GM18907 (cell line): ENCODE data around the gene CYLD.

Experiments used
- ATAC-seq: cut with Tn5 transposase; IDR thresholded peaks from one replicate; pipeline ENCODE4 v1.9.1; 2021; ENCODE audit warnings: mild to moderate bottlenecking, moderate library complexity; ENCODE audit not compliant: unreplicated experiment

CYLD gene

GRCh38 chr16:50776037-50776436, 34.2 kb downstream of the CYLD start:
- no peak for ATAC-seq

DNA sequence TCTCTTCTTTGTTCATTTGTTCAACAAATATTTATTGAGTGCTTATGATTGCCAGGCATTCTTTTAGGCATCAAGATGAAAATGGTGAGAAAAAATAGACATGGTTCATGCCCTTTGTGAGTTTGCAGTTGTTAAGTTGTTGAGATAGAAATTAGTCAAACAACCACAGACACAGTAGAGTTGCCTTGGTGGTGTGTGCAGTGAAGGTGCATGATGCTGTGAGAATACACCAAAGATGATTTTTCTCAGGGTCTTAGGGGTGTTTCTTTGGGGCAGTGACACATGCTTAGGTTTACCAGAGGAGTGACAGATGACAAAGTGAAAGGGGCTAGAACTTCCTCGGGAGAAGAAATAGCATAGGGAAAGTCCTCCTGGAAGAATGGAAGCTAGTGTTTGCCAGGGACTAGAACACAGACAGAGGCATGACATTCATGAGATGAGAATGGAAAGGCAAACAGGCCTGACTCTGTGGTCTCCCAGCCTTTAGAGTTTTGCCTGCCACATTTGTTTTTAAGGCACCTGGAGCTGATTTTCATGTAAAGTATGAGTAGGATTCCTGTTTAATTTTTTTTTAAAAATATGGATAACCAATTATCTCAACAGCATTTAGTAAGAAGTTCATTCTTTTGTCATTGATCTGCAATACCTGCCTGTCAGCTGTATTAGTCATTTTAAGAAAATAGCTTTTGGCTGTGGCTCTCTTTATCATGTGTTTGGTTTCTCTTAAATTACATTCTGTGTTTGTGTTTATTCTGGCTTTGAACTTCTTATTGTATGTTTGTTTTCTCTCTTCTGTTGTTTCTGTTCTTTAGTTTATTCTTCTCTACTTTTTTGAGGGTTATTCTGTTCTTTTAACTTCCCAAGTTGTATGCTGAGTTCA, 36.6 kb downstream of the CYLD start:
- ATAC-seq = no peak

DNA sequence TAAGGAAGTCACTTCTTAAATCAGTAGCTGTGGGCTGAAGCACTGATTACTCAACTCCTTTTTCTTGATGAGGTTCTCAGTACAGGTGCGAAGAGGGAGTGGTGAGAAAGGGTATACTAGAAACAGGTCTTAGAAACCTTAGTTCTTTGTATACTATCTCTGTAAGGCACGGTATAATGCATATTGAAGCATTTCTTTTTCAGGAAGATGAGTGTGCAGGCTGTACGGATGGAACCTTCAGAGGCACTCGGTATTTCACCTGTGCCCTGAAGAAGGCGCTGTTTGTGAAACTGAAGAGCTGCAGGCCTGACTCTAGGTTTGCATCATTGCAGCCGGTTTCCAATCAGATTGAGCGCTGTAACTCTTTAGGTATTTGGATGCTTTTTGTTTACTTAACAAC, 39.2 kb downstream of the CYLD start:
- ATAC-seq = no peak

DNA sequence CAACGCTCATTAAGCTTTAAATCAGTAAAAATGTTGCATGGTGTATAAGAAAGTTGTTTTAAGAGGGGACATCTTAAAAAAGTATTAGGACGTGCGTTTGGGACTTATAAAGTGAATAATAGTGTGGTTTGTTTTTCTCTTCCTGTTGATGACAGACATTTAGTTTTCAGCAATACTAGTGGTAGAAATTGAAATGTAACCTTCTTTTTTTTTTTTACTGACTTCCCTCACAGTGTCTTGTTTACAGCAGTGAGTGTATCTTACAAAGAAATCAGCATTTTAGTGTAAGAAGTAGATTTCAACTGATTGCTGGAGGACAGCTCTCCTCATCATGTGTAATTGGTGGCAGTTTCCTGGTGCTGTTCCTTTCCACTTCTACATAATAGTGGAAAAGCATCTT, 39.6 kb downstream of the CYLD start:
- no peak for ATAC-seq

GRCh38 chr16:50789757-50790156, 47.9 kb downstream of the CYLD start:
- ATAC-seq = no peak

- ATAC-seq = no peak
These were observed 49.6 kb downstream of the CYLD start for GRCh38 chr16:50791522-50791921.

GRCh38 chr16:50796829-50797228, 54.9 kb downstream of the CYLD start:
- ATAC-seq = no peak

DNA sequence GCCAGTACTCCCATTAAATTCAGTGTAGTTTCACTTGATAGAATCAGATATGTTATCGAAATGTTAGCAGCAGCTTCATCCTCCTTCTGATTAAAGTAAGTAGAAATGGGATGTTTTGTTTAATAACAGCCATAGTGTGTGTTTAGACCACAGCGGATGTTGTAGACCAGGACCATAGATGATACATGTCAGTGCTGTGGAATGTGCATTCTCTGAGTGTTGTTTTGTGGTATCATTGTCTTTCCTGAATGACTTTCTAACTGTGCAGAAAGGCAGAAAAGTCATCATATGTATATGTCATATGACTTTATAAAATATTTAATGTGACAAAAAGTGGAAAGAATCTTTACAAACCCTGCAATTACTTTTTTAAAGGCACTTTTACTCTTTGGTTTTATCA, 55.6 kb downstream of the CYLD start:
- ATAC-seq = no peak

DNA sequence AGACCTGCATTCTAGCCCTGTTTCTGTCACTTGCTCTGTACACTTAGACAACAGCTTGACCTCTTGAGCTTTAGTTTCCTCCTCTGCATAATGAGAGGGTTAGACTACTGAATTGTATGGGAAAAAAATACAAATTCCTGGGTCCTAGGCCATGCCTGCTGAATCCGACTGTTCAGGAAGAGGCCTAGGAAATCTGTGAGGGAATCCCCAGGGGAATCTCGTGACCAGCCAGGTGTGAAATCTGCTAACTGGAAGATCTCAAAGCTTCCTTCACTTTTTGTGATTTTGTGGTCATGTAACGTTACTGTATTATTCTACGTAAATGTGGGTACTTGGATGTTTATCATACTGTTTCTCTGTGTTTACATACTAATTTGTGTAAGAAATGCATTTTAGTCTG, 58.2 kb downstream of the CYLD start:
- ATAC-seq = no peak

- ATAC-seq = no peak
These were observed 59.1 kb downstream of the CYLD start for GRCh38 chr16:50801036-50801435.

DNA sequence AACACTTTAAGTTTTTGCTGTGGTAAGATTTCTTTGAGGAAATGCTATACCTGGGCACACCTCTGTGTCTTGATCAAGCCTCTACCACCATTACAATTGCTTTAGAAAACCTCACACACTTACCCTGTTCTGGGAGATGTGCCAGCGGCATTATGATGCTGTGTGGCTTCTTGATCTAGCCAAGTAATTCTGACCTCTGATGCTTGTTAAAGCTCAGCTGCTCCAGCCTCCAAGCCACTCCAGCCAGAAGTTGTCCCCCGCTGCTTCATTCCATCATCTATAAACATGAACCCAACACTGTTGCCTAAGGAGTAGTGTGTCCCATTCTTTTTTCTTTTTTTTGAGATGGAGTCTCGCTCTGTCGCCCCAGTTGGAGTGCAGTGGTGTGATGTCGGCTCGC, 60.1 kb downstream of the CYLD start:
- no peak for ATAC-seq

GRCh38 chr16:50802961-50803360, 61.1 kb downstream of the CYLD start:
- ATAC-seq = no peak

- no peak for ATAC-seq
These were observed 62.5 kb downstream of the CYLD start for GRCh38 chr16:50804290-50804907.

DNA sequence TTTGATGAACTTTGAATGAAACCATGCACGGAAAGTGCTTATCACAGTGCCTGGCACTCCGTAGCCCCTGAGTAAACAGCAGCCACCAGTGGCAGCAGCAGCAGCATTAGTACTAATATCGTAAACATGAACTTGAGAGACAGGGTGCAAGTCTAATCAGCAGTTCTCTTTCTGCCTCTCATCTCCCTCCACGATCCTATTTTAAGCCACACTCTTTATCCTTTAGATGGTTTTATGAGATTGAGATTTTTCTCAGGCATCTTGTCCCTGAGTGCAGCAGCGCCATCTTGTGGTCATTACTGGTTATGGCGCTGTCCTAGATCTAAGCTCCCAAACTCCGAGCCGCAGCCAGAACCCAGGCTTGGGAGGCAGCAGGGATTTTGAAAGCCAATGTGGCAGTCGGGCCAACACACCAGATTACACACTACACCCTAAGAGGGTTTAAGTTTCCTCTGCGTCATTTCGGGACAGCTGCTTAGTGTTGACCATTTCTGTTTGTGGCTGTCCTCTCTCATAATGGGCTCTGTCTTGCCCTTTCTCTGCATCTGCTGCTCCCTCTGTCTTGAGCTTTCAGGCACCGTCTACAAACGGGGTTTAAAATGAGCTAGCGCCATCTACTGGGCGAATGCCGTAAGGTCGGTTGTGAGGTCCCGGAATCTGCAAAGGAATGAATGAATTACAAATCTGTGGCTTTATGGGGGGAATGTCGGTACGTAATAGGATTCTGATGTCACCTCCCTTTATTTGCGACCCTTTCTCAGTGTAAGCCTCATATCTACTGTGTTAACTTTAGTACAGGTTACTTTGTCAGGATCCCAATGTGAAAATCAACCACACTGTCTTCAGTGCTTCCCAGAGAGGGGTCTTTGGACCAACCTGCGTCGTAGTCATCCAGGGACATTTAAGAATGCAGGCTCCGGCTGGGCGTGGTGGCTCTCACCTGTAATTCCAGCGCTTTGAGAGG, 64.5 kb downstream of the CYLD start:
- peak; percentile 90 for ATAC-seq

DNA sequence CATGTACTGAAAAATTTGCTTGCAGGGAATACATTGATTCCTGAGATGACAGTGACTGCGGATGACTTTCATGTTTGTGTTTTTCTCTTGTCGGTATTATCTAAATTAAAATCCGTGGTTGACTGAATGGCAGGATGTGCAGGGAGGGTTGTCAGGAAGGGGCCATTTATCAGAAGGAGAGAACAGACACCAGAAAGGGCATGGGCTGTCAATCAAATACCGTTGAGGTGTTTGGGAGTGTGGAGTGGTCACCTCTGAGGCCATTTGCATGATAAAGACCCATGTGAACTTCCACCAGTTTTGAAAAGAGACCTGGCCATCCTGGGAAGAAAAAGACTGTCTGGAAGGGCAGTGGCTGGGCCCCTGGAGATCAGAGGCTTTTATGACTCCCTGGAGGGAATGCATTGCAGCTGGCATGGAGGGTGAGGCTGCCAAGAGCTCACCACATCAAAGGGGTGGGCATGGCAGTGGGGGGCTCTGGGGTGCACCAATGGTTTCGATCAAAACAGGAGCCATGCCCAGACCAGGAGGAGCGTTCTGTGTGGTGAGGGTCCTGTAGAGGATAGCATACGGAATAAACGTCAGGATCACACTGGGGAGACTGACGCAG, 67.1 kb downstream of the CYLD start:
- ATAC-seq = no peak

DNA sequence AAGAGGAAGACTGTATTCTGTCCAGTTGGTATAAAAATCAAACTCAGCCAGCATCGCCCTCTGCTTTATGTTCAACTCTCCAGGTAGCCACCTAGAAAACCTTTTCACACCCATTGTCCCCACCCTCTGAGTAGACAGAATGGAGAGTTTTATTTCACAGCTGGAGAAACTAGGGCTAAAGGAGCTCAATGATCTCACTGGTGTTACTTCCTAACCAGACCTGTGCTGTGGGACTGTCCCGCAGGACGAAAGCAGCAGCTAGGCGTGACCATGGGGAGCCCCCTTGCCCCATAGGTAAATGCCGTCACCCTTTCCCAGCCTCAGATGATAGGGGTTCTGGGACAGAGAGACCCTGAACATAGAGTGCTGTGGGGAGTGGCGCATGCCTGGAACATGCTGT, 67.7 kb downstream of the CYLD start:
- peak; percentile 47 for ATAC-seq

GRCh38 chr16:50810241-50810965, 68.5 kb downstream of the CYLD start:
- ATAC-seq = no peak

DNA sequence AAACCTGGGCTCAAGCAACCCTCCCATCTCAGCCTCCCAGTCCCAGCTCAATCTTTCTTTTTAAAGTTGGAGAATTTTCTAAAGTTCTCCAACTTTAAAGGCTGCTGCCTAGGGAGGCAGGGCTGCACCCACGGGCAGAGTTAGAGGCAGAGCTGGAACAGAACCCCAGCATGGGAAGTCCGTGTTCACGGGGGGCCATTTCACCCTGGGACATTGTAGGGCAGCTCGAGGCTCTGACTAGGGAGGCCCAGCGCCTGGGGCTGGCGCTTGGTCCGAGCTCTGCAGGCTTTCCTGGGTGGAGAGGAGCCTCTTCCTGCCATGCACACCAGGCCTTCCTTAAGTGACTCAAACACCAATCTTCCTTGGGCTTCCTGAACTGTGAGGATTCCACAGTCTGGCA, 70.2 kb downstream of the CYLD start:
- no peak for ATAC-seq

DNA sequence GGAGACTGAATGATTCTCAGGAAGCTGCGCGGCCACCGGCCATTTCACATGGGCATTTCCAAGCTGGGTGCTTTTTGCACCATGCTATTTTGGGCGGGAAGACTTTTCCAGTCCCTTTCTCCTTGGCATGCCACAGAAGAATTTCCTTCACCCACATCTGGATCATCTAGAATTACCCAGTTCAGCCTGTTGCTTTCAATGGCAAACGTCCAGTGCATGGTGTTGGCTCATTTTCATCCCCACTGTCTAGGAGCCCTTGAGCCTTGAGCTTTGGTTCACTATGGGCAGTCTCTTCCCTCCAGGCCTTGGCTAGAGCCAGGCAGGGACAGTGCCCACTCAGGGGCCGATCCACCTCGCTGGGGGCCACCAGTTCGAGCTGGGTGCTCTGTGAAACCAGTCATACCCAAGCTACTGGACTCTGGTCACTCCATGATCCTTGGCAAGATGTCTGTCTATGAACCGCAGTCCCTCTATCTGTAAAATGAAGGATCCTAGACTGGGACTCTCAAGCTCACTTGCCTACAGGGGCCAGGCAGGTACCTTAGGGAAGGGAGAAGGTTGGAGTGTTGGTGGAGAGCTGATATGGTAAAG, 71.1 kb downstream of the CYLD start:
- no peak for ATAC-seq

DNA sequence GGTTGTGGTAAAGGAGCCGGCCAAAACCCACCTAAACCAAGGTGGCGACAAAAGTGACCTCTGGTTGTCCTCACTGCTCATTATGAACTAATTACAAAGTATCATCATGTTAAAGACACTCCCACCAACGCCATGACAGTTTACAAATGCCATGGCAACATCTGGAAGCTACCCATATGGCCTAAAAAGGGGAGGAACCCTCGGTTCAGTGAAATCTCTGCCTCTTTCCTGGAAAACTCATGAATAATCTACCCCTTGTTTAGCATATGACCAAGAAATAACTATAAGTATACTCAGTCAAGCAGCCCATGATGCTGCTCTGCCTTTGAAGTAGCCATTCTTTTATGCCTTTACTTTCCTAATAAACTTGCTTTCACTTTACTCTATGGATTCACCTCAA, 72.2 kb downstream of the CYLD start:
- no peak for ATAC-seq
